22Rv1 (cell line): Measurements from ENCODE around the gene NAV1.

Experiments
- H3K27ac ChIP-seq: fragments of 450-650 bp; 2 replicates; pipeline ENCODE4 v1.5.1; 2017
- ZFX ChIP-seq: fragments of 450-650 bp; IDR thresholded peaks from 2 replicates; pipeline ENCODE4 v1.6.1; 2017; ENCODE audit warnings: antibody characterized with exemption, borderline replicate concordance
- TF ChIP-seq, protein P1 (sequence below): fragments of 450-650 bp; IDR thresholded peaks from 2 replicates; pipeline ENCODE4 v1.5.1; 2017; ENCODE audit warnings: mild to moderate bottlenecking

The NAV1 gene

DNA sequence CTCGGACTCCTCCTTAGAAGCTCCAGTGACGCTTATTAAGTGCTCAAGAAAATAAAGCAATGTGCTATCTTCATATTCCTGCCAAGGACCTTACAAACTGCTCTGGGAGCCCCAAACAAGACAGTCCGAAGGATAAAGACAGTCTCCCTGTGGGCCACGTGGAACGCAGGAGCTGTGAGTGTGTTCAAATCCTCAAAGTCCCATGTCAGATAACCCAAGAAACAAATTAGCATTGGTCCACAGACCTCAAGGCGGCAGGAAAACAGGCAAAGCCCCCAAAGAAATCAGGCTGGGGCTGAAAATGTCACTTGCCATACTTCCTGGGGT, 3.0 kb upstream of the NAV1 start:
- H3K27ac ChIP-seq = no peak overlapping the region
- no peak for TF ChIP-seq ZFX
- TF ChIP-seq, protein P1, sequence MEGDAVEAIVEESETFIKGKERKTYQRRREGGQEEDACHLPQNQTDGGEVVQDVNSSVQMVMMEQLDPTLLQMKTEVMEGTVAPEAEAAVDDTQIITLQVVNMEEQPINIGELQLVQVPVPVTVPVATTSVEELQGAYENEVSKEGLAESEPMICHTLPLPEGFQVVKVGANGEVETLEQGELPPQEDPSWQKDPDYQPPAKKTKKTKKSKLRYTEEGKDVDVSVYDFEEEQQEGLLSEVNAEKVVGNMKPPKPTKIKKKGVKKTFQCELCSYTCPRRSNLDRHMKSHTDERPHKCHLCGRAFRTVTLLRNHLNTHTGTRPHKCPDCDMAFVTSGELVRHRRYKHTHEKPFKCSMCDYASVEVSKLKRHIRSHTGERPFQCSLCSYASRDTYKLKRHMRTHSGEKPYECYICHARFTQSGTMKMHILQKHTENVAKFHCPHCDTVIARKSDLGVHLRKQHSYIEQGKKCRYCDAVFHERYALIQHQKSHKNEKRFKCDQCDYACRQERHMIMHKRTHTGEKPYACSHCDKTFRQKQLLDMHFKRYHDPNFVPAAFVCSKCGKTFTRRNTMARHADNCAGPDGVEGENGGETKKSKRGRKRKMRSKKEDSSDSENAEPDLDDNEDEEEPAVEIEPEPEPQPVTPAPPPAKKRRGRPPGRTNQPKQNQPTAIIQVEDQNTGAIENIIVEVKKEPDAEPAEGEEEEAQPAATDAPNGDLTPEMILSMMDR = no peak

DNA sequence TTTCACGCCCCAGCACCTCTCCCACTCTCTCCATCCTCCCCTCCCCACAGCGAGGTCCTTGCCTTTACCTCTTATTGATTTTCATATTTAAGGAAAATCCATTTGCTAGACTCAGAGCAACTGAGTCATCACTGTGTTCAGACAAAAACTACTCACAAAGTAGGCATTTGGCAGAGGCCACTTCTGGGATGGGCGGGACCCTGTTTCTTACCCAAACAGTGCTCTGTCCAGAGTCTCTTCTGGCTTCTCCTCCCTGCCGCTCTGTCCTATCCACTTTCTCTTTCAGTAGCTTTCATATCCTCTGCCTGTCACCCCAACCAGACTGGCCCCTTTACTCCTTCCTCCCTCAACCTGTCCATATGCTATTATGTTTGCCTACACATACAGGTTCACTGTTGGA, 2.4 kb upstream of the NAV1 start:
- TF ChIP-seq ZFX = no peak
- TF ChIP-seq, protein P1 = no peak
- no peak overlapping the region for H3K27ac ChIP-seq

DNA sequence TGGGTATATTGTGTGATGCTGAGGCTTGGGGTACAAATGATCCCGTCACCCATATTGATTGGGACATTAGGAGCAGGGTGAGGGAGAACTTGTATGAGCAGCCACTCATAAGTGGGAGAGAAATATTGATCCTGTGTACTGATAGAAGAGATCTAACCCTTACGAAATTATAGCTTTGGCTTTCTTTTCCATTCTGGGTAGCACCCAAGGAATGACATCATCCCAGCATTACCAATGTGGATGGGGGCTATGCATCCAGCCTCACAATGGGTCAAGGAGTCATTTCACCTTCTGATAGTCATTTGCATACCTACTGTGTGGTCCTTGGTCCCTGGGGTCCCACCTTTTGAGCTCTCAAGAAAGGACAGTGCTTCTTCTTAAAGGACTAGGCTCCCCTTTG, 1.9 kb upstream of the NAV1 start:
- TF ChIP-seq, protein P1 = no peak
- TF ChIP-seq ZFX = no peak

DNA sequence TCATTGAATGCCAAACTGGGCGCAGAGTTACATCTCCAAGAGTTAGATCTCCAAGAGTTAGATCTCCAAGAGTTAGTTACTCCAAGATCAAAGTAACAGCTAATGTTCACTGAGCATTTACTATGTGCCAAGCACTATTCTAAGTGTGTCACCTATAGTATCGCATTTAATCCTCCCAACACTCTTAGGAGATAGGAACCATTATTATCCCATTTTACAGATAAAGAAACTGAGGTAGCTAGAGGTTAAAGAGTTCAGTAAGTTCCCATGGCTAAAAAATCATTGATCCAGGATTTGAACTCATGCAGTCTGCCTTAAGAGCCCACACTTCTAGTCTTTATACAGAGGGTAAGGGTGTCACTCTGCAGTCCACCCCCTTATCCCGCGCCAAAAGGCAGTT, 1.5 kb upstream of the NAV1 start:
- TF ChIP-seq, protein P1 = no peak
- TF ChIP-seq ZFX = no peak
- no peak overlapping the region for H3K27ac ChIP-seq

More for the DNA sequence above, 1.9 kb upstream of the NAV1 start:
- no peak overlapping the region for H3K27ac ChIP-seq

DNA sequence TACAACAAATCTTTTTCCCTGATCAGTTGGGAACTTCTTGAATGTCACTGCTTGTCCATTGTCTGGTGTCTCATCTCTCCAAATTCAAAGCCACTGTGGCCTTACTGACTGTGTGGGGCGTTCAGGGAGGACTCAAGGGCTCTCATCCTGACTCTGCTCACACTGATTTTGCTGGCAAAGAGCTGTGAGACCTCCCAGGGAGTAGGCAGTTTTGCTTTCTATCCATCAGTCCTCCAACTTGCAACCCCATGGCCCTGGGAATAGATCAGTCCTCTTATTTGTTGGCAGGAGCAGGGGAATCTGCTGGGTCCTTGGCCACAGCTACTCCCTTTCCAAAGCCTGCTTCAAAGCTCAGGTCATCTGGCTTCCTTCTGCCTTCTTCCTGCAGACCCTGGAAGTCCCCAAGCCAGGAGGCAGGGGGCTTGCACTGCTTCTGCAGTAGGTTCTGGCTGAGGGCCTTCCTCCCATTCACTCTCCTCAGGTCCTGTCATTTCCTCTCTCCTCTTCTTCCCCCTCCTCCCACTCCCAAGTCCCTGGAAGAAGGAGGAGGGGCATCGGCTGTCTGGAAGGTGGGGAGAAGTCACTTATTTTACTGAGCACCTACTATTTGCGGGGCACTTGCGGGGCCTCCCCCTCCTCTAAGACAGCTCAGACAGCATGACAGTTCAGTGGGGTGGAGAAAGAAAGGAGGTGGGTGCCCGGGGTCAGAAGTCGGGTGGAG, 876 bp upstream of the NAV1 start:
- no peak overlapping the region for H3K27ac ChIP-seq
- TF ChIP-seq, protein P1 = no peak
- TF ChIP-seq ZFX = no peak

DNA sequence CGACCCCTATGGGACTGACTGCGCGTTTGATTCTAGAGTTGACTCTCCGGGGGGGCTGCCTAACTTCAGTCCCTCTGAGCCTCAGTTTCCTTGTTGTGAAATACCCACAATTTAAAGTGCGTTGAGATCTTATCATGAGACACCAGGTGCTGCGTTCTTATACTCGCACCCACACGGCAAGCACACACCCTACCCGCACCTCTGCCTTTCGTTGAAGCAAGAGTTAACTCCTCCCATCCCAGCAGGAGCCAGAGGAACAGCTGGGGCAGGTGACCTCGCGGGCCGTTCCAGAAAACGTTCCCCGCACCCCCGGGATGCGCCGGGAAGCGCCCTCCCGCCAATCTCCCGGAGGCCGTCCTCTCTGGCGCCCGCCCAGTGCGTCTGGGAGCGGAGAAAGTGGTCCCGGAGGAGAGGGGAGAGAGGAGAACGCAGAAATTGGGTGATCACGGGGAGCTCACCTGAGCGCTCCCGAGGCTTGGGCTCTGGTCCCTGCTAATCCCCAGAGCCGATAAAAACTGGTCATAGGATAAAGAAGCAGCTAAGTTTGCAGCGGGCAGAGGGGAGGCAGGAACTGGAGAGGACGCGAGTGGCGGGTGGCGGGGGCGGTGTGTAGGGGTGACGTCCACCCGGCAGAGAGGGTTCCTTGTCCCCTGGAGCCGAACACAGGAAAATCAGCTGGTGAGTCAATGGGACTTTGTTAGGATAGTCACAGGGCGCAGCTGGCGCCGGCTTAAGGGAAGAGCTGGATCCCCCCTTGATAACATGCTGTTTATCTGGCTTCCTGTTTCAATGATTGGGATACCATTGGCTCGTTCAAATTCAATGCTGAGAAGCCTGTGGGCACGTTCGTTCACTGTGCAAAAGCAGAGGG, 869 bp downstream of the NAV1 start:
- no peak overlapping the region for H3K27ac ChIP-seq

More for the DNA sequence above, 869 bp downstream of the NAV1 start:
- TF ChIP-seq ZFX = no peak
- TF ChIP-seq, protein P1 = no peak
